Measurements from ENCODE around the gene PTCD3.

PTCD3 gene

DNA sequence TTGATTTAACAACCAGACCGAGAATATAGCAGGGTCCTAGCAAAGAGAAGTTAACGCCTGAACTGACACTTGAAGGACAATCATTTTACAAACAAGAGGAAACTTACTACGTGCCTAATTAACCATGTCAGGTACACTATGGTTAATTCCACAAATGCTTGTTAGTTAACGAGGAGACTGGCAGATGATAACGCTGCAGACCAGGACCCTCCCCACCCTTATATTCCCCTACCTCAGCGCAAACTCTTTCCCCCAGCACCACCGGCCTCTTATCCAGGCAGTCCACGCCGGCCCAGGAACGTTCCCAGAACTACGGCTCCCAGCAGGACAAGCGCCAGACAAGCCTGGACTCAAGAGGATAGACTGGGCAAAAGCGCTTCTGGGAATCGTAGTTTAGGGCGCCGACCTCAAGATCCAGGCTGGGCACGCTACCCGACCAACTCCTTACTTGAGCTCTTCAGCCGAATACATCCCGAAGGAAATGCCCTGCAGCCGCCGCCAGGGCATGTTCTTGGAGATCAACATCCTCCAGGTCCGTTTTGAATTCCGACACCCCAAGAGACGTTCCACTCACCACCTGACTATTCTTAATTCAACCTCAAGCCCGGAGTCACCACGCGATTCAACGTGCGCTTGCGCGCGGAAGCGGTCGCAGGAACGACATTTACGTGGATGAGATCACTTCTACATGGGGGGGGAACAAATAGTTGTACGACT, 625 bp upstream of the PTCD3 start, which contains the start of gene POLR1A:
Gene POLR1A (minus strand): TSS at position 635 of the 717 bp plus-strand sequence. CDS start 110 bp downstream, at position 525.
- TF ChIP-seq SPI1 (IDR thresholded peaks at IDR 0.05; ENCODE audit: borderline replicate concordance, low read depth) (no peak; the same call in 1 of the 2 replicates), REST (IDR thresholded peaks at IDR 0.05; ENCODE audit: insufficient replicate concordance, low read depth) (no peak), POLR2AphosphoS5 (IDR thresholded peaks at IDR 0.05; ENCODE audit: low read depth) (no peak), GABPA (IDR thresholded peaks at IDR 0.05; ENCODE audit: low read depth) (no peak)
- TF ChIP-seq, protein P1, sequence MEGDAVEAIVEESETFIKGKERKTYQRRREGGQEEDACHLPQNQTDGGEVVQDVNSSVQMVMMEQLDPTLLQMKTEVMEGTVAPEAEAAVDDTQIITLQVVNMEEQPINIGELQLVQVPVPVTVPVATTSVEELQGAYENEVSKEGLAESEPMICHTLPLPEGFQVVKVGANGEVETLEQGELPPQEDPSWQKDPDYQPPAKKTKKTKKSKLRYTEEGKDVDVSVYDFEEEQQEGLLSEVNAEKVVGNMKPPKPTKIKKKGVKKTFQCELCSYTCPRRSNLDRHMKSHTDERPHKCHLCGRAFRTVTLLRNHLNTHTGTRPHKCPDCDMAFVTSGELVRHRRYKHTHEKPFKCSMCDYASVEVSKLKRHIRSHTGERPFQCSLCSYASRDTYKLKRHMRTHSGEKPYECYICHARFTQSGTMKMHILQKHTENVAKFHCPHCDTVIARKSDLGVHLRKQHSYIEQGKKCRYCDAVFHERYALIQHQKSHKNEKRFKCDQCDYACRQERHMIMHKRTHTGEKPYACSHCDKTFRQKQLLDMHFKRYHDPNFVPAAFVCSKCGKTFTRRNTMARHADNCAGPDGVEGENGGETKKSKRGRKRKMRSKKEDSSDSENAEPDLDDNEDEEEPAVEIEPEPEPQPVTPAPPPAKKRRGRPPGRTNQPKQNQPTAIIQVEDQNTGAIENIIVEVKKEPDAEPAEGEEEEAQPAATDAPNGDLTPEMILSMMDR (IDR thresholded peaks at IDR 0.05; ENCODE audit: insufficient read depth, low read length): no peak
- Histone ChIP-seq H3K27ac (replicated peaks) (peak within 1 kb of the TSS; percentile 96), H3K4me3 (replicated peaks; ENCODE audit: insufficient read depth, low read length) (peak within 1 kb of the TSS; percentile 88), H3K27me3 (ENCODE audit: insufficient read depth, poor library complexity, severe bottlenecking) (no peaks in the 10 kb centered on the region)
- DNase-seq (ENCODE audit: low read depth in 1 of 2, low spot score in 1 of 2): peak; percentile 87 to 92

DNA sequence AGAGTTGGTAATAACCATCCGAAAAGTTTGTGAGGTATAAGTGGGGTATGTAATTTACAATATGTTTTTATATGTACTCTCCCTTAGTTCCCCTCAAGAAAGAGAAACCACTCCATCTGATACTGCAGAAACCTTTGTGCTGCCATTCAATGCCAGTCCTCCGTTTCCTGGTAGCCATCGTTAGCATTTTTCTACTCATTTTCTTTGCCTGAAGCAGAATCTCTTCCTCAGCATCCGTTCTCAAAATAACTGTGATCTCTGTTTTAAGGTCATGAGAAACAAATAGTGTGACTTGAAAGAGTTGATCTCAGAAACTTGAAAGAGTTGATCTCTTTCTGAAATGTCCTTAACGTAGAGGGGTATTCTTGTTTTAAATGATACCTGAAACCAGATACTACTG, 996 bp downstream of the PTCD3 start:
- DNase-seq (ENCODE audit: low read depth in 1 of 2, low spot score in 1 of 2): no peak
- Histone ChIP-seq H3K4me3 (replicated peaks; ENCODE audit: insufficient read depth, low read length) (peak overlapping the region; percentile 88), H3K27ac (replicated peaks) (peak overlapping the region; percentile 96), H3K27me3 (ENCODE audit: insufficient read depth, poor library complexity, severe bottlenecking) (no peaks in the 10 kb centered on the region)
- TF ChIP-seq POLR2AphosphoS5 (IDR thresholded peaks at IDR 0.05; ENCODE audit: low read depth) (no peak), GABPA (IDR thresholded peaks at IDR 0.05; ENCODE audit: low read depth) (no peak), SPI1 (IDR thresholded peaks at IDR 0.05; ENCODE audit: borderline replicate concordance, low read depth) (no peak), REST (IDR thresholded peaks at IDR 0.05; ENCODE audit: insufficient replicate concordance, low read depth) (no peak)
- TF ChIP-seq, protein P1 (IDR thresholded peaks at IDR 0.05; ENCODE audit: insufficient read depth, low read length): no peak

DNA sequence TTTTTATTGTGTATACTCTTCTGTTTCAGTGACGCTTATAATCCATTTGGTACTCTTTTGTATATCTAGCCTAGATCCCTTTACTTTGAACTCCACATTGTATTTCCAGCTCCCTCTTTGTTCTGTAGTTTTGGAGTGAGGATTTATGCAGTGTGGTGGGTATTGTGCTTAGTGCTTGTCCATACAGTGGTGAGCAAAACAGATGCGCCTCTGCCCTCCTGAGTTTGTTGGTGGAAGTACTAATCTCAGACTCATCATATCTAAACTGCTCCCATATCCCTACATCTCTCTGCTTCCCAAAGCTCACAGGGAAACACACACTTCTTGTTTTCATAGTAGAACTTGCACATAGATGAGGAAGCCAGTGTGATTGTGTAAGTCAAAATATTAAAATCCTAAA, 12.1 kb downstream of the PTCD3 start:
- Histone ChIP-seq H3K27ac (replicated peaks) (no peak overlapping the region), H3K27me3 (ENCODE audit: insufficient read depth, poor library complexity, severe bottlenecking) (no peaks in the 10 kb centered on the region), H3K4me3 (replicated peaks; ENCODE audit: insufficient read depth, low read length) (no peak overlapping the region)
- TF ChIP-seq POLR2AphosphoS5 (IDR thresholded peaks at IDR 0.05; ENCODE audit: low read depth): no peak
- no peak for TF ChIP-seq REST (IDR thresholded peaks at IDR 0.05; ENCODE audit: insufficient replicate concordance, low read depth)
- no peak for TF ChIP-seq SPI1 (IDR thresholded peaks at IDR 0.05; ENCODE audit: borderline replicate concordance, low read depth)
- TF ChIP-seq, protein P1 (IDR thresholded peaks at IDR 0.05; ENCODE audit: insufficient read depth, low read length): no peak
- TF ChIP-seq GABPA (IDR thresholded peaks at IDR 0.05; ENCODE audit: low read depth): no peak
- no peak for DNase-seq (ENCODE audit: low read depth in 1 of 2, low spot score in 1 of 2)

Data from HL-60 (cell line).